Measurements from ENCODE around the gene EML6. TPM values are rescaled to one million over a fixed set of nuclear protein-coding genes. Genes with fewer than 3 reads are reported as not detected.
A peak's percentile ranks its signal among the peaks of the same experiment; 100 is the strongest.

EML6 gene
- total and polyA plus RNA-seq, 2 of the 13 experiments (the other 11 are each of a cell fraction or from before 2014, with no cell fraction given) = 17.2 to 32.4 TPM

- Histone ChIP-seq H3K4me3 (replicated peaks in 1 of 3; ENCODE audit: insufficient read depth in 1 of 3, low read depth in 2 of 3, low read length in 3 of 3) (no peak overlapping the region), H3K27ac (ENCODE audit: extremely low read length, insufficient read depth, low read length) (no peak overlapping the region), H3K4me1 (ENCODE audit: insufficient read depth, low read length) (peaks cover 8% of the 10 kb centered on the region), H3K79me2 (ENCODE audit: insufficient read depth, low read length) (no peaks in the 10 kb centered on the region), H3K9me3 (ENCODE audit: low read length) (no peaks in the 10 kb centered on the region), H2AFZ (ENCODE audit: low read length) (no peak overlapping the region), H3K36me3 (replicated peaks in 1 of 2; ENCODE audit: control insufficient read depth in 1 of 2, insufficient read depth in 2 of 2, low read length in 2 of 2) (no peaks in the 10 kb centered on the region), H4K20me1 (ENCODE audit: insufficient read depth, low read length) (no peaks in the 10 kb centered on the region), H3K9ac (ENCODE audit: insufficient read depth, low read depth, low read length) (no peak overlapping the region), H3K4me2 (ENCODE audit: low read depth, low read length) (no peak overlapping the region), H3K27me3 (ENCODE audit: control insufficient read depth in 1 of 2, insufficient read depth in 2 of 2, low read length in 2 of 2) (no peaks in the 10 kb centered on the region)
- intact Hi-C loops (cut with micrococcal nuclease; ENCODE audit: unreplicated experiment) (loop anchor here (10.0 kb wide), 2 partner anchors 355 to 525 kb away; no protein-coding TSS in a partner anchor), in situ Hi-C loops (cut with HindIII; ENCODE audit: extremely low pct_ligation_motif_present, low pct_unique_long_range_greater_than_20kb) (loop anchor here (5.0 kb wide), 1 partner anchor 177 kb away; no protein-coding TSS in a partner anchor)
- CTCF ChIA-PET (ENCODE audit: low intra/inter-chr PET ratio, low total read pairs) = no interaction called here
- DNase-seq (ENCODE audit: low spot score) (no peak), FAIRE-seq (no peak), ATAC-seq (no peak)
- 95% methylated on average over 2 of the region's 2 CpGs for WGBS (ENCODE audit: low lambda C conversion rate)
- no TSS peak for BruUV-seq (replicated peaks)
- POLR2A ChIA-PET = no interaction called here
- TF ChIP-seq KDM6A (CRISPR knock-in tag; IDR thresholded peaks at IDR 0.05; ENCODE audit: low read depth) (no peak), HNF4G (IDR thresholded peaks at IDR 0.05; ENCODE audit: borderline replicate concordance, low read depth, low read length) (no peak), HNF4G (CRISPR knock-in tag; IDR thresholded peaks at IDR 0.05; ENCODE audit: borderline replicate concordance, low read depth) (no peak), ZNF558 (CRISPR knock-in tag; IDR thresholded peaks at IDR 0.05; ENCODE audit: borderline replicate concordance) (no peak), PHB2 (IDR thresholded peaks at IDR 0.05; ENCODE audit: partially characterized antibody) (no peak), TSC22D2 (CRISPR knock-in tag; IDR thresholded peaks at IDR 0.05; ENCODE audit: borderline replicate concordance) (no peak), TRIM24 (CRISPR knock-in tag; IDR thresholded peaks at IDR 0.05) (no peak)
Observed at GRCh38 chr2:54699665-54700064, 23.8 kb upstream of the EML6 start.

- ATAC-seq (no peak), DNase-seq (ENCODE audit: low spot score) (no peak), FAIRE-seq (no peak)
- H3K9ac ChIP-seq (ENCODE audit: insufficient read depth, low read depth, low read length) = no peak overlapping the region
- H3K9me3 ChIP-seq (ENCODE audit: low read length) = no peaks in the 10 kb centered on the region
- H3K4me1 ChIP-seq (ENCODE audit: insufficient read depth, low read length) = peaks cover 22% of the 10 kb centered on the region
- no peaks in the 10 kb centered on the region for H3K27me3 ChIP-seq (ENCODE audit: control insufficient read depth in 1 of 2, insufficient read depth in 2 of 2, low read length in 2 of 2)
- ChIA-PET CTCF (ENCODE audit: low intra/inter-chr PET ratio, low total read pairs) (no interaction called here), POLR2A (no interaction called here)
- H4K20me1 ChIP-seq (ENCODE audit: insufficient read depth, low read length) = no peaks in the 10 kb centered on the region
- no peaks in the 10 kb centered on the region for H3K36me3 ChIP-seq (replicated peaks in 1 of 2; ENCODE audit: control insufficient read depth in 1 of 2, insufficient read depth in 2 of 2, low read length in 2 of 2)
- H3K79me2 ChIP-seq (ENCODE audit: insufficient read depth, low read length) = no peaks in the 10 kb centered on the region
- TF ChIP-seq HMGXB4 (CRISPR knock-in tag; IDR thresholded peaks at IDR 0.05; ENCODE audit: borderline replicate concordance in 1 of 2, low read depth in 1 of 2) (no peak), ATF7 (IDR thresholded peaks at IDR 0.05) (peak; percentile 25; the same call in 1 of the 2 replicates), ATF7 (CRISPR knock-in tag; IDR thresholded peaks at IDR 0.05) (no peak), SRSF1 (optimal IDR thresholded peaks at IDR 0.05; ENCODE audit: low read depth, low read length) (no peak)
- H3K4me2 ChIP-seq (ENCODE audit: low read depth, low read length) = no peak overlapping the region
- in situ Hi-C loops (cut with HindIII; ENCODE audit: extremely low pct_ligation_motif_present, low pct_unique_long_range_greater_than_20kb) (loop anchor here (5.0 kb wide), 1 partner anchor 179 kb away; no protein-coding TSS in a partner anchor), intact Hi-C loops (cut with micrococcal nuclease; ENCODE audit: unreplicated experiment) (loop anchor here (10.0 kb wide), 2 partner anchors 356 to 526 kb away; no protein-coding TSS in a partner anchor)
- no peak overlapping the region for H3K4me3 ChIP-seq (replicated peaks in 1 of 3; ENCODE audit: insufficient read depth in 1 of 3, low read depth in 2 of 3, low read length in 3 of 3)
- no peak overlapping the region for H3K27ac ChIP-seq (ENCODE audit: extremely low read length, insufficient read depth, low read length)
- no TSS peak for BruUV-seq (replicated peaks)
- no peak overlapping the region for H2AFZ ChIP-seq (ENCODE audit: low read length)
- 80% methylated on average over 2 of the region's 2 CpGs for WGBS (ENCODE audit: low lambda C conversion rate)
Observed at GRCh38 chr2:54701029-54701428, 22.4 kb upstream of the EML6 start.
